Anterior cingulate cortex (tissue), 58 donors: ENCODE measurements around the gene RIGI.
"Not testable (repeated sequence)": the region's sequence is repeated elsewhere in the genome, so short reads cannot be mapped to it uniquely, and the experiment has no call there.

Experiments
- DNase-seq, 58 donors: peaks; one replicate each; lab custom pipeline; 2025; lab: John Stamatoyannopoulos, UW

RIGI gene

GRCh38 chr9:32533816-32534215, 7.8 kb upstream of the RIGI start:
- no peak for DNase-seq

- no peak for DNase-seq
Measured at GRCh38 chr9:32533336-32533735, 7.3 kb upstream of the RIGI start.

- no peak for DNase-seq
Measured at GRCh38 chr9:32526707-32527048, 682 bp upstream of the RIGI start.

- DNase-seq: peak in 1 of 58 donors; percentile 58
Measured at GRCh38 chr9:32525709-32526030, 326 bp downstream of the RIGI start.

- peak in 4 of 58 donors; percentile 3 to 19 (median 6) for DNase-seq
Measured at GRCh38 chr9:32524892-32525708, 896 bp downstream of the RIGI start.

GRCh38 chr9:32524558-32524891, 1.5 kb downstream of the RIGI start:
- not testable (repeated sequence) for DNase-seq

GRCh38 chr9:32523910-32524309, 2.1 kb downstream of the RIGI start:
- DNase-seq: no peak

GRCh38 chr9:32518276-32518675, 7.7 kb downstream of the RIGI start:
- DNase-seq: no peak

GRCh38 chr9:32516241-32516640, 9.8 kb downstream of the RIGI start:
- no peak for DNase-seq

- DNase-seq: no peak
Measured at GRCh38 chr9:32508728-32509127, 17.3 kb downstream of the RIGI start.

GRCh38 chr9:32503008-32503407, 23.0 kb downstream of the RIGI start:
- no peak for DNase-seq

- DNase-seq: no peak
Measured at GRCh38 chr9:32502464-32502863, 23.5 kb downstream of the RIGI start.

GRCh38 chr9:32501868-32502267, 24.1 kb downstream of the RIGI start:
- no peak for DNase-seq

- DNase-seq: no peak
Measured at GRCh38 chr9:32500768-32501167, 25.2 kb downstream of the RIGI start.

- DNase-seq: no peak
Measured at GRCh38 chr9:32497921-32498320, 28.1 kb downstream of the RIGI start.

GRCh38 chr9:32490601-32491000, 35.4 kb downstream of the RIGI start:
- DNase-seq: no peak

- no peak for DNase-seq
Measured at GRCh38 chr9:32487981-32488380, 38.0 kb downstream of the RIGI start.

- no peak for DNase-seq
Measured at GRCh38 chr9:32486839-32487562, 39.0 kb downstream of the RIGI start.

- DNase-seq: no peak
Measured at GRCh38 chr9:32483343-32483742, 42.7 kb downstream of the RIGI start.
